Stimulated activated CD8-positive, alpha-beta memory T cell treated with anti-CD3 and anti-CD28 coated beads, Interleukin-7, amount 100 ng/mL, for 48 hours (primary cell): ENCODE results near the gene DACH1.

Experiments
- DNase-seq, 2 donors: peaks; one replicate each; pipeline ENCODE4 v3.0.0-alpha.2; 2020; ENCODE audit warnings: low read depth in 1 of 2; ENCODE audit errors: extremely low read depth in 1 of 2

Gene DACH1

DNA sequence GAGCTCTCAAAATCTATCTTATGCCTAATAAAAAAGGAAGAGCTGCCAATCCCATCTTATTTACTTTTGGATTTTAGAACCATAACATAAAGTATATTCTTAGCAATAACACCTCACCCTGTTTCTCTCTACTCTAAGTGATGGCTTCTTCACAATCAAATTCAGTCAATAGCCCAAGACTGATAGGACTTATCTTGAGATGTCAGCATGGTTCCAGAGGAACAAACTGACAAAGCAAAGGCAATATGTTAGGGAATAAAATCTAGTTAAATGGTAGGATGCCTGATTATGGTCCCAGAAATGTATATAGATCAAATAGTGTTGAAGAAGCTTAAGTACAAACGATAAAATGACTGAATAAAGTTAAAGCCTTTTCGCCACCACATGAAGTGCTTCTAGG lies 36.3 kb downstream of the DACH1 start:
- no peak for DNase-seq

- DNase-seq = no peak
Measured at GRCh38 chr13:71830323-71830722, 36.7 kb downstream of the DACH1 start.

DNA sequence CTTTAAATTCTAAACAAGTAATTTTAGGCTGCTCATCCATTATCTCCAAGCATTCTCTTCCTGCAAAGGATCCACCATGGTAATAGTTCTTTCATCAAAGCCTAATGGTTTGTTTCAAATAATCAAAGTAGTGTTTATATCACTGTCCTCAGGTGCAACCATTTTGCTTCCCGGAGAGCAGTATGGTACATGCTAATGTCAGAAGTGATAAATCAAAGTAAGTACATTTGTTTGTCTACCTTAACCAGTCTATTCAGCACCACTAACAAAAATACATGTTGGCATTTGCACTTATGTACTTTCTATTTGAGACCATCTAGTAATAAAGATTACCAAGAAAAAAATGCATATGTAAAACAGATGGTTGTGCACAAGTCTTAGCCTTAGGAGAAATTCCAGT lies 37.5 kb downstream of the DACH1 start:
- no peak for DNase-seq

GRCh38 chr13:71828564-71828963 lies 38.4 kb downstream of the DACH1 start:
- DNase-seq = no peak

GRCh38 chr13:71828117-71828516 lies 38.9 kb downstream of the DACH1 start:
- no peak for DNase-seq

GRCh38 chr13:71827241-71827640 lies 39.8 kb downstream of the DACH1 start:
- DNase-seq = no peak

- no peak for DNase-seq
Measured at GRCh38 chr13:71820699-71821098, 46.3 kb downstream of the DACH1 start.

- no peak for DNase-seq
Measured at GRCh38 chr13:71817335-71817734, 49.7 kb downstream of the DACH1 start.

DNA sequence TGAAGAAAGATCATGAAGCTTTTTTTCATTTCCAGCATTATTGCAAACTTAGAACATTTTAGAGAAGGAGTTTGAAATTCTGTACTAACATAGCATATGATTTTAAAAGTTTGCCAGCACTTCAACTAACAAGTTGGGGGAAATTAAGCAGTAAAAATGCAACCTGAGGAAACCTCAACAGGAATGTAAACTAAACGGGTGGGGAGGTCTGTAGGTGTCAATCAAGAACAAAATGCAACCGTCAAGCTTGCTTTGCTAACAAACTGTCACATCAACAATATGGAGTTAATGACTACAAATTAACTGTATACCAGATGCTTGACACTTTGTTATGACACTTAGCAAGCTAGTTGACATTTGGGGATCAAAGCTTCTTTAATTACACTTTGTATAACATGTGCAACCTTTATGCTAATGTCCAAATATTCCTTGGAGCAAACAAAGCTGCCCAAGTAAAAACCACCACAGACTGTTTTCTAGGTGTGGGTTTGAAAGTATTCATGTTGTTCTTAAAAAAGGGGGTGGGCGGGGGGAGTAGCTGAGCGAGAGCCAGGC lies 52.1 kb downstream of the DACH1 start:
- DNase-seq = no peak

DNA sequence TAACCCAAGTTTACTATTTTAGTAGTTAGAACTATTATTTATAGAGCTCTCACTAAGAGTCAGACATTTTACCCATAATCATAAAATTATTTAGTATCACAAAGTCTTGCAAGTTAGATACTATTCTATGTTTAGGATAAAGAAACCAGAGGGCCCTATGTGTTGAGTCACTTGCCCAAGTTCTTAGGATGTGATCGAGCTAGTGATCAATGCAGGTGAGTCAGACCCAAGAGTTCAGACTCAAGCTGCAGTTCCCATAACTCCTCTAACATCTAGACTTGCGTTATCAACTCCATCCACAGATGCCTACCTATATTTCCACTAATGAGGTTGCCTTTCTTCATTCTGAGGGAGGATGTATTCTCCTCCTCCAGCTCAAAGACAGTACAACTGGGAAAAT lies 53.8 kb downstream of the DACH1 start:
- no peak for DNase-seq

DNA sequence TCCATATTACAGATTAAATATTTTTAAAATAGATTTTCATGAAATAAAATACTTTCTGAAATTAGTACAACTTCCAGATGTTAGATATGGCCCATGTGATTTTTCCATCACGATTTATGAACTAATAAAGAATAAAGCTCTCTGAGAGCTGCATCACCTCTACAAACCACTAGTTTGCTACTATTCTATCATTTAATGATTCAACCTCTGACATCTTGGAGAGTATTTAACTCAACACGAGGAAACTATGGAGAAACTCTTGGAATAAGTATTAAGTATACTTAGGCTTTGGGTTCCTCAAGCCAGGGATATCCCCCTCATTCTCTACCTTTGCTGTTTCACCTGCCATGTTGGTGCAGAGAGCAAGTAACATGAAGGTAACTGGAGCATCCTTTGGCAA lies 55.7 kb downstream of the DACH1 start:
- DNase-seq = no peak

DNA sequence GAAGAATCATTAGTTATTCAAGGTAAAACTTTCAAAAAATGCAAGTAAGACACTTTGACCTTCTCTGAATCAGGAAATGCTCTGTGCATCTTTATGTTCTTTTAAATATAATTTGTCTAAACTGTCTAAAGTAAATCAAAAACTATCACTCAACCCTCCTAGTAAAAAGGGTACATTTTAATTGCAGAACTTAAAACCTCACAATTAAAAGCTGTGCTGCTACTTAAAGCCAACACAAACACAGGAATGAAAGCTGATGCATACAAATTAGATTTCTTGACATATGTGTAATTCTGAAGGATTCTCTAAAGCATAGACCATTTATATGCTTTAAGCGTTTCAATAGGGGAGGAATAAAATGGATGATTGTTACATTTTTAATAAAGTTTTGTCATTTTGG lies 58.3 kb downstream of the DACH1 start:
- no peak for DNase-seq

DNA sequence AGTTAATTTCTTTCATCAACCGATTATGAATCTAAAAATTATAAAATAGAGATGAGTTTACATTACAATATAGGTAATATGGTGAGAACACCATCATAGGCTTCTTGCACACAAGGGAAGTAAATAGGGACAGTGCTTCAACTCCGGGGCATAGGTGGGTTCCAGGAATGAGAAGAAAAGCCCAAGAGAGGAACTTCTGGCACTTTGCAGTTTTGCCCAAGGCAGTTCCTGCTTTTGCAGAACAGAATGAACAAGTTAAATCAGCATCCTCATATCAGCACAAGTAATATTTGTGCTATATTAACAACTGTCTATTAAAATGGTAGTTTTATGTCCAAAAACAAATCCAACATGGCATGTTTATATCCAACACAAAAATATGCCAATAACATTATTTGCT lies 60.1 kb downstream of the DACH1 start:
- no peak for DNase-seq

- DNase-seq = no peak
Measured at GRCh38 chr13:71803066-71803465, 63.9 kb downstream of the DACH1 start.

- DNase-seq = no peak
Measured at GRCh38 chr13:71801781-71802180, 65.2 kb downstream of the DACH1 start.

GRCh38 chr13:71801165-71801760 lies 65.7 kb downstream of the DACH1 start:
- DNase-seq = no peak

DNA sequence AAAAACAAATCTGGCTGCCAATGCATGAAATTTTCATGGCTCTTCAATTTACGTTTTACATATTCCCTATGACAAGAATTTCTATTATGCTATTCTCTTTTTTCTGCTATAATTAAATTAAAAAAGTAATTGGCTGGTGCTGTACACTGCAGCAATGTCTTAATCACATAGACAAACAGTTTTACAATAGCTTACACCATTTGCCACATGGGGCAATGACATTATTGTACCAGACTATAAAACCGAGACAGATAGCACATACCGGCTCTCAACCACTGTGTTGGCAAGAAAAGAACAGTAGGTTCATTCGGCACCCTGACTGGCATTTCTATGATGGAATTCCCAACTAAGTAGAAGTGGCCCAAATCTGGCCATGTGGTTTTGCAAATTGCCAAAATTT lies 67.7 kb downstream of the DACH1 start:
- no peak for DNase-seq

DNA sequence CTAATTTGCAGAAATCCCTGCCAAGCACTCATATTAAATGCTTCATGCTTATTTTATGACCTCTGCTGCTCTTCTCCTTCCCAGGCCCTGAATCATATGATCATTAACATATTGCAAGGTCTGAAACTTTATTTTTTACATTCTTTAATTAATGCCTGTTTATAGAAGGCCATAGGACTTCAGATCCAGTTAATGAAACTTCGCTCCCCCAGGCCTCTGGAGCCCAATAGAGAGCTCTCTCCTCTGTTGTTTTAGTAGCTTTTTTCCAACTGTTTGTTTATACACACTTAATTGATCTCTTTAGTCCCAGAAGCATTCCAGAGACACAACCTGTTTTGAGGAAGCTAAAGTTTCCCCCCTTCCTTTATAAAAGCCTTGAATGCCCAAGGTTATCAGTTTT lies 68.3 kb downstream of the DACH1 start:
- DNase-seq = no peak

DNA sequence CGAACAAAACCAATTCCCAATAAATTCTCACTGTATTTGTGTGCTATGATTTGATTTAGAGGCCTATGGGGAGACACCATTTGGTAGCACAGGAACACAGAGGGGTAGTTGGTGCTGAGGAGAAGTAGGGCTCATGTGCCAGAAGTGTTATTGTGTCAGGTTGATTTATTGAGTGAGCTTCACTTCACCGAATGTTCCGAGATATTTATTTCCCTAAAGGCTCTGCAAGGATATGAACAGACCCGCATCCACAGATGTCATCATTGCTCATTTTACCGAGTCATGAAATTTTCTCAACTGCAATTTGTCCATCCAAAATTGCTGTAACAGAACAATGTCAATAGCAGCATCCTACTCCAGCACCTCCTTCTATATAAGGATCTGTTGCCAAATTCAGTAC lies 69.5 kb downstream of the DACH1 start:
- no peak for DNase-seq

DNA sequence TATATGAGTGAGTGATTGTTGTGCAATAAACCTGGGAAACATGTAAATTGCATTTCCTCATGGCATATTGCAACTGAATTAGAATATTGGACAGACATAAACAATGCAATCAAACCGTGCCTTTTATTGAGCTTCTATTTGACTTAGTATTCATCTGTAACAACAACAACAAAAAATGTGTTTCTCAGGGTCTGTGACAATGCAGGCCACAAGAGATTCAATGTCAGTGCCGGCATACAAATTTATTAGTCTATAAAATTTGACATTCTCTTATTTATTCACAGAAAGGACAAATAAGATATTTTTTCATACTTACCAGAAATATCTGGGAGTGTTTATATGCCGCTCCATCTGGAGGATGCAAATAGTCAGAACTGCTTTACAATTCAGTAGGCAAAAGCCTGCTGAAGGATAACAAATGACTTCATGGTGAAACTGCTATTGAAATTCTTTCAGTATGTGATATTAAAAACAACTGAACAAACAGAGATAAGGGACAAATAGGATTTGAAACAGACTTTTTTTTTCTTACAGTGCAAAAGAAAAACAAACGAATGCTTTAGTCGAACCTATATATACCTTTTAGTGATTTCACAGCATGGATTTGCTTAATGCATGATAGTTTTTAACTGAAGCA lies 77.2 kb downstream of the DACH1 start:
- DNase-seq = no peak

DNA sequence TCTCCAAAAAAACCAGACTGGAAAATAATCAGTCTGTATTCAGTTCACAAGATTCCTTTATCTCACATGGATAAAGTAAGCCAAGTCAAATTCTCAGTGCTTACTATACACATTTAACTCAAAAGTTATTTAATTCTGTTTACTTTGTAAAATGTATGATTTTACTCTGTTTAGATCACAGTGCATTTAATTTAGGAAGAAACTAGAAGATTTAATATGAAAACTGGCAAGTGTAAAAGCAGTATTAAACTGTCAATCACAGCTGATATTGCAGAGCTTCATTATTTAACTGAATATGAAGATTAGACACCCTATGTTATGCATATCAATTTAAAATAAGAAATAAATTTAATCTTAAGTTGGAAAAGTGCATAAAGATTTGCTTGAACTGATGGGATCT lies 78.0 kb downstream of the DACH1 start:
- no peak for DNase-seq

DNA sequence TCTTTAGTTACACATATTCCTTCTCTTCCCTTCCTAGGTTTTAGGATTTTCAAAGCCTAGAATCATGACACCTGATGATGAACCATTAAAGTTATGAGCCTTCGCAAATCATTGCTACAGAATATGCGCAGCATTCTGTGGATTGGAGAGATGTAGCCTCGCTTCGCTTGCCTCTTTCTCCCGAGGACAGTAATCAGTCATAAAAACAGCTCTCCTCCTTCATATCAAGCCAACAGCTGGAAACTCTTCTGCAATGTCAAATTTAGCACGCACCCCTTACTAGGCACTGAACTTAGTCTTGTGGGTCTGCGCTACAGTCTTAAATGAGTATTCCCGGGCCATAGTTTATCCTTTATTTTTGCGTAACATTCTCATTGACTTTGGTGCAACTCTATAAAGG lies 79.6 kb downstream of the DACH1 start:
- no peak for DNase-seq

- DNase-seq = no peak
Measured at GRCh38 chr13:71786875-71787274, 80.1 kb downstream of the DACH1 start.
